Stomach (tissue), 4 donors: Measurements from ENCODE around the gene KDM1B.

Experiments used
- EP300 ChIP-seq: sonication (generic); formaldehyde crosslinking; IDR thresholded peaks from one replicate; pipeline ENCODE4 v1.6.1; 2017; ENCODE audit warnings: antibody characterized with exemption
- POLR2A ChIP-seq, 4 donors: fragments of 450-650 bp; IDR thresholded peaks; one replicate each; pipeline ENCODE4 v1.6.1; 2016; ENCODE audit warnings: antibody characterized with exemption in 4 of 4, control low read depth in 2 of 4, mild to moderate bottlenecking in 1 of 4, moderate library complexity in 1 of 4

GRCh38 chr6:18218233-18218632 is 63.0 kb downstream of the KDM1B start:
- TF ChIP-seq POLR2A (IDR thresholded peaks at IDR 0.05) (no peak), EP300 (no peak)
